ENCODE results near the gene DOLK.

The DOLK gene

GRCh38 chr9:128943832-128944620, 3.4 kb downstream of the DOLK start:
- peaks cover 13% of the 10 kb centered on the region for H3K4me1 ChIP-seq (ENCODE audit: insufficient read depth, low read length, severe bottlenecking)
- H3K27me3 ChIP-seq (ENCODE audit: insufficient read depth, low read length), result no peaks in the 10 kb centered on the region
- H2AFZ ChIP-seq (ENCODE audit: low read length), result no peak overlapping the region
- H3K9me2 ChIP-seq (ENCODE audit: low read depth, low read length), result no peaks in the 10 kb centered on the region
- H3K9me3 ChIP-seq (ENCODE audit: low read length), result no peaks in the 10 kb centered on the region
- H3K4me2 ChIP-seq (ENCODE audit: low read length), result no peak overlapping the region
- H3K36me3 ChIP-seq (ENCODE audit: insufficient read depth, low read length), result no peaks in the 10 kb centered on the region
- no peak overlapping the region for H3K27ac ChIP-seq (ENCODE audit: low read depth, low read length, poor library complexity, severe bottlenecking)
- no peak overlapping the region for H3K9ac ChIP-seq (ENCODE audit: low read length)
- H3K79me2 ChIP-seq (ENCODE audit: insufficient read depth, low read length), result peaks cover 6% of the 10 kb centered on the region; the same call in 1 of the 2 replicates
- no peak for TF ChIP-seq EZH2 (IDR thresholded peaks at IDR 0.05; ENCODE audit: borderline replicate concordance, low read length)
- no peak for TF ChIP-seq CTCF (IDR thresholded peaks at IDR 0.05; ENCODE audit: low read length)
- no peaks in the 10 kb centered on the region for H3F3A ChIP-seq (ENCODE audit: insufficient read depth, low read length)
- no peak overlapping the region for H3K4me3 ChIP-seq (ENCODE audit: low read depth, low read length, poor library complexity, severe bottlenecking)
- H4K20me1 ChIP-seq (ENCODE audit: insufficient read depth, low read length), result no peaks in the 10 kb centered on the region

- Histone ChIP-seq H3K27ac (ENCODE audit: low read depth, low read length, poor library complexity, severe bottlenecking) (no peak overlapping the region), H3K4me2 (ENCODE audit: low read length) (no peak overlapping the region), H3K9me2 (ENCODE audit: low read depth, low read length) (no peaks in the 10 kb centered on the region), H3K4me1 (ENCODE audit: insufficient read depth, low read length, severe bottlenecking) (peaks cover under 1% of the 10 kb centered on the region), H3K9me3 (ENCODE audit: low read length) (no peaks in the 10 kb centered on the region), H3K4me3 (ENCODE audit: low read depth, low read length, poor library complexity, severe bottlenecking) (no peak overlapping the region), H3K27me3 (ENCODE audit: insufficient read depth, low read length) (no peaks in the 10 kb centered on the region), H3K36me3 (ENCODE audit: insufficient read depth, low read length) (no peaks in the 10 kb centered on the region), H2AFZ (ENCODE audit: low read length) (no peak overlapping the region), H3F3A (ENCODE audit: insufficient read depth, low read length) (no peaks in the 10 kb centered on the region), H3K9ac (ENCODE audit: low read length) (no peak overlapping the region), H4K20me1 (ENCODE audit: insufficient read depth, low read length) (no peaks in the 10 kb centered on the region), H3K79me2 (ENCODE audit: insufficient read depth, low read length) (no peaks in the 10 kb centered on the region)
- TF ChIP-seq CTCF (IDR thresholded peaks at IDR 0.05; ENCODE audit: low read length), result no peak
- no peak for TF ChIP-seq EZH2 (IDR thresholded peaks at IDR 0.05; ENCODE audit: borderline replicate concordance, low read length)
Measured at GRCh38 chr9:128940946-128941755, 6.3 kb downstream of the DOLK start.

DNA sequence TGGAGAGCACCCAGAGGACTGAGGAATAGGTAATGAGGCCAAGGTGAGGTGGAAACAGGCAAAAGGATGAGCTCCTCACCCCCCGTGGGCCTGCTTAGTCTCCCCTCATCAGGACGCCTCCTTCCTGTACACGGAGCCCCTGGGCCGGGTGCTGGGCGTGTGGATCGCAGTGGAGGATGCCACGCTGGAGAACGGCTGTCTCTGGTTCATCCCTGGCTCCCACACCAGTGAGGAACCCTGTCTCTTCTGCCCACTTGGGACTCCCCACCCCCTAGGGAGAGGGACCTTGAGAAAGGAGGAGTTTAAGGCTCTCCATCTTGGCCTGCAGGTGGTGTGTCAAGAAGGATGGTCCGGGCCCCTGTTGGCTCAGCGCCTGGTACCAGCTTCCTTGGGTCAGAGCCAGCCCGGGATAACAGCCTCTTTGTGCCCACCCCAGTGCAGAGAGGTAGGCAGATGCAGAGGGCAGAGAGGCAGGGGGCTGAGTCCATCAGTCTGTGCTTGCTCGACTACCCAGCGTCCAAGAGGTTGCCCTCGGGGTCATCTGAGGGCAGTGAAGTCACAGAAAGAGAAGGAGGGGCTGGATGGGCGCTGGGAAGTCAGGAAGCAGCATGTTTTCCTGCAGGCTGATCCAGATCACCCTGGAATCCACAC, 7.0 kb downstream of the DOLK start:
- Histone ChIP-seq H3K79me2 (ENCODE audit: insufficient read depth, low read length) (no peaks in the 10 kb centered on the region), H3K9ac (ENCODE audit: low read length) (no peak overlapping the region), H3K36me3 (ENCODE audit: insufficient read depth, low read length) (no peaks in the 10 kb centered on the region), H3F3A (ENCODE audit: insufficient read depth, low read length) (no peaks in the 10 kb centered on the region), H3K9me3 (ENCODE audit: low read length) (no peaks in the 10 kb centered on the region), H4K20me1 (ENCODE audit: insufficient read depth, low read length) (no peaks in the 10 kb centered on the region), H3K9me2 (ENCODE audit: low read depth, low read length) (no peaks in the 10 kb centered on the region), H3K27ac (ENCODE audit: low read depth, low read length, poor library complexity, severe bottlenecking) (no peak overlapping the region), H3K4me1 (ENCODE audit: insufficient read depth, low read length, severe bottlenecking) (no peaks in the 10 kb centered on the region), H3K27me3 (ENCODE audit: insufficient read depth, low read length) (no peaks in the 10 kb centered on the region), H3K4me3 (ENCODE audit: low read depth, low read length, poor library complexity, severe bottlenecking) (no peak overlapping the region), H3K4me2 (ENCODE audit: low read length) (no peak overlapping the region), H2AFZ (ENCODE audit: low read length) (no peak overlapping the region)
- no peak for TF ChIP-seq CTCF (IDR thresholded peaks at IDR 0.05; ENCODE audit: low read length)
- no peak for TF ChIP-seq EZH2 (IDR thresholded peaks at IDR 0.05; ENCODE audit: borderline replicate concordance, low read length)
